Measurements from ENCODE around the gene C6orf89.
"Not testable (repeated sequence)": the region's sequence is repeated elsewhere in the genome, so short reads cannot be mapped to it uniquely, and the experiment has no call there.

Gene C6orf89

DNA sequence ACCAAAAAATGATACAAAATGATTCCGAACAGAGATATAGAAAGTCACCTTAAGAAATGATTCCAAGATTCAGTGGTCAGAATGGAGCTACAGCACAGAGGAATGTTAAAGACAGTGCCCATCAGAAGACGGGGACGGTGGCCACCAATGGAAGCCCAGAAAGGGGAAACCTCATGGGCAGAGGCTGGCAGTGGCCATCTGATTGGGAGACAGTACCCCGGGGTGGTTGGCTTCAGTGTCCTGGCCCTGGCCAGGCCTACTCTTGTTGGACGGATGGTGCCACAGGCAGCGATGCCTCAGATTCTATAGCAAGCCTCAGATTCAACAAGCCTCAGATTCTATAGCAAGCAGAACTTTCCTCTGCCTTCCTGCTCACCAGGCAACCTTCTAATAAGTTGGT is 52.1 kb downstream of the C6orf89 start:
- DNase-seq (ENCODE audit: low read depth in 1 of 2, low spot score in 1 of 2): no peak
- Histone ChIP-seq H3K27me3 (ENCODE audit: insufficient read depth, poor library complexity, severe bottlenecking) (peaks cover 4% of the 10 kb centered on the region), H3K4me3 (replicated peaks; ENCODE audit: insufficient read depth, low read length) (no peak overlapping the region), H3K27ac (replicated peaks) (no peak overlapping the region)
- TF ChIP-seq, protein P1, sequence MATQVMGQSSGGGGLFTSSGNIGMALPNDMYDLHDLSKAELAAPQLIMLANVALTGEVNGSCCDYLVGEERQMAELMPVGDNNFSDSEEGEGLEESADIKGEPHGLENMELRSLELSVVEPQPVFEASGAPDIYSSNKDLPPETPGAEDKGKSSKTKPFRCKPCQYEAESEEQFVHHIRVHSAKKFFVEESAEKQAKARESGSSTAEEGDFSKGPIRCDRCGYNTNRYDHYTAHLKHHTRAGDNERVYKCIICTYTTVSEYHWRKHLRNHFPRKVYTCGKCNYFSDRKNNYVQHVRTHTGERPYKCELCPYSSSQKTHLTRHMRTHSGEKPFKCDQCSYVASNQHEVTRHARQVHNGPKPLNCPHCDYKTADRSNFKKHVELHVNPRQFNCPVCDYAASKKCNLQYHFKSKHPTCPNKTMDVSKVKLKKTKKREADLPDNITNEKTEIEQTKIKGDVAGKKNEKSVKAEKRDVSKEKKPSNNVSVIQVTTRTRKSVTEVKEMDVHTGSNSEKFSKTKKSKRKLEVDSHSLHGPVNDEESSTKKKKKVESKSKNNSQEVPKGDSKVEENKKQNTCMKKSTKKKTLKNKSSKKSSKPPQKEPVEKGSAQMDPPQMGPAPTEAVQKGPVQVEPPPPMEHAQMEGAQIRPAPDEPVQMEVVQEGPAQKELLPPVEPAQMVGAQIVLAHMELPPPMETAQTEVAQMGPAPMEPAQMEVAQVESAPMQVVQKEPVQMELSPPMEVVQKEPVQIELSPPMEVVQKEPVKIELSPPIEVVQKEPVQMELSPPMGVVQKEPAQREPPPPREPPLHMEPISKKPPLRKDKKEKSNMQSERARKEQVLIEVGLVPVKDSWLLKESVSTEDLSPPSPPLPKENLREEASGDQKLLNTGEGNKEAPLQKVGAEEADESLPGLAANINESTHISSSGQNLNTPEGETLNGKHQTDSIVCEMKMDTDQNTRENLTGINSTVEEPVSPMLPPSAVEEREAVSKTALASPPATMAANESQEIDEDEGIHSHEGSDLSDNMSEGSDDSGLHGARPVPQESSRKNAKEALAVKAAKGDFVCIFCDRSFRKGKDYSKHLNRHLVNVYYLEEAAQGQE (IDR thresholded peaks at IDR 0.05; ENCODE audit: insufficient replicate concordance, low read depth): no peak
- TF ChIP-seq SPI1 (IDR thresholded peaks at IDR 0.05; ENCODE audit: borderline replicate concordance, low read depth) (no peak), POLR2AphosphoS5 (IDR thresholded peaks at IDR 0.05; ENCODE audit: low read depth) (no peak), GABPA (IDR thresholded peaks at IDR 0.05; ENCODE audit: low read depth) (no peak)
- TF ChIP-seq, protein P2, sequence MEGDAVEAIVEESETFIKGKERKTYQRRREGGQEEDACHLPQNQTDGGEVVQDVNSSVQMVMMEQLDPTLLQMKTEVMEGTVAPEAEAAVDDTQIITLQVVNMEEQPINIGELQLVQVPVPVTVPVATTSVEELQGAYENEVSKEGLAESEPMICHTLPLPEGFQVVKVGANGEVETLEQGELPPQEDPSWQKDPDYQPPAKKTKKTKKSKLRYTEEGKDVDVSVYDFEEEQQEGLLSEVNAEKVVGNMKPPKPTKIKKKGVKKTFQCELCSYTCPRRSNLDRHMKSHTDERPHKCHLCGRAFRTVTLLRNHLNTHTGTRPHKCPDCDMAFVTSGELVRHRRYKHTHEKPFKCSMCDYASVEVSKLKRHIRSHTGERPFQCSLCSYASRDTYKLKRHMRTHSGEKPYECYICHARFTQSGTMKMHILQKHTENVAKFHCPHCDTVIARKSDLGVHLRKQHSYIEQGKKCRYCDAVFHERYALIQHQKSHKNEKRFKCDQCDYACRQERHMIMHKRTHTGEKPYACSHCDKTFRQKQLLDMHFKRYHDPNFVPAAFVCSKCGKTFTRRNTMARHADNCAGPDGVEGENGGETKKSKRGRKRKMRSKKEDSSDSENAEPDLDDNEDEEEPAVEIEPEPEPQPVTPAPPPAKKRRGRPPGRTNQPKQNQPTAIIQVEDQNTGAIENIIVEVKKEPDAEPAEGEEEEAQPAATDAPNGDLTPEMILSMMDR (IDR thresholded peaks at IDR 0.05; ENCODE audit: insufficient read depth, low read length): no peak

DNA sequence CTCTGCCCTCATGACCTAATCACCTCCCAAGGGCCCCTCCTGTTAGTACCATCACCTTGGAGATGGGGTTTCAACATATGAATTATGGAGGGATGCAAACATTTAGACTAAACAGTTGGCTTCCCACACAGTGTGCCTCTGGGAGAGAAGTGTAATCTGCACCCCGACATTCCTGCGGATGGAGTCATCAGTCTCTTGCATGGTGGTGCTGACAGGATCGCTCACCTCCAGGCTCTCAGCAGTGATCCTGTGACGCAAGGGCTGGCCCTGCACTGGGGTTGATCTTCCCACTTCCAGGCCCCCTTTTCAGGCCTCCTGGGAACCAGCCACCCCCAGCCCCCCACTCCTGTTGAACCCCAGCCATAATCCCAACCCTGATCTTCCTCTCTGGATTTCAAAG is 52.8 kb downstream of the C6orf89 start:
- DNase-seq (ENCODE audit: low read depth in 1 of 2, low spot score in 1 of 2): no peak
- TF ChIP-seq, protein P1 (IDR thresholded peaks at IDR 0.05; ENCODE audit: insufficient replicate concordance, low read depth): no peak
- TF ChIP-seq, protein P2 (IDR thresholded peaks at IDR 0.05; ENCODE audit: insufficient read depth, low read length): no peak
- TF ChIP-seq POLR2AphosphoS5 (IDR thresholded peaks at IDR 0.05; ENCODE audit: low read depth) (no peak), GABPA (IDR thresholded peaks at IDR 0.05; ENCODE audit: low read depth) (no peak), SPI1 (IDR thresholded peaks at IDR 0.05; ENCODE audit: borderline replicate concordance, low read depth) (no peak)
- H3K4me3 ChIP-seq (replicated peaks; ENCODE audit: insufficient read depth, low read length): no peak overlapping the region
- H3K27me3 ChIP-seq (ENCODE audit: insufficient read depth, poor library complexity, severe bottlenecking): peaks cover 4% of the 10 kb centered on the region
- no peak overlapping the region for H3K27ac ChIP-seq (replicated peaks)

DNA sequence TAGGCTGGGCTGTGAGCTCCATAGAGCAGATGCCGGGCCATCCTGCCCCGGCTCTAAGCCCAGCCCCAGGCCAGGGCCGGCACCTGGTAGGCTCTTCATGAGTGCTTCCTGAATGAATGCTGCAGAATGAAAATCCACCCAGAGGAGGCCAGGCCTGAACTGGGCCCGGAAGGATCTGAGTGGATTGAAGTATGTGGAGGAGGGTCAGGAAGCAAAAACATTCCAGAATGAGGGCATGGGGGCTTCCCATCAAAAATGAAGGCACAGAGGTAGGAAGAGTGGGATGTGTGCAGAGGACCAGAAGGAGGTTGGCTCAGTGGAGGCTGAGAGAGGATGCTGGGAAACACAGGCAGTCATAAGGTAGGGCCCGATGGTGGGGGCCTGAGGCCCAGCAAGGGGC is 53.3 kb downstream of the C6orf89 start:
- not testable (repeated sequence) for DNase-seq (ENCODE audit: low read depth in 1 of 2, low spot score in 1 of 2)

DNA sequence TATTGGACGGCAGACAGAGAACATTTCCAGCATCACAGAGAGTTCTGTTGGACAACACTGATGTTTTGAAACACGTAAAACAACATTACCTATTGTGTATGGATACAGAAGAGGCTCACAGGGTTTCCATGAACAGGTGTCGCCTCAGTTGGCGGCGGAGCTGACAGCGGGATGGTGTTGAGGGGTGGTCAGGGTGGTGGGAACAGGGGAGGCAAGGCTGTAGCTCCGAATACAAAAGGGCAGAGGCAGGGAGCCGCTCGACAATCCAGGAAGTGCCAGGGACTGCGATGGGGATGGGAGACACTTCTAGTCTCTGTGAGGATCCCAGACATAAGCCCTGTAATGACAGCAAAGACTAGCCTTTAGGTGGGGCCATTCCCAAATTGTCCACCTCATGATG is 54.3 kb downstream of the C6orf89 start:
- no peak for TF ChIP-seq SPI1 (IDR thresholded peaks at IDR 0.05; ENCODE audit: borderline replicate concordance, low read depth)
- Histone ChIP-seq H3K27ac (replicated peaks) (no peak overlapping the region), H3K27me3 (ENCODE audit: insufficient read depth, poor library complexity, severe bottlenecking) (peaks cover 1% of the 10 kb centered on the region), H3K4me3 (replicated peaks; ENCODE audit: insufficient read depth, low read length) (no peak overlapping the region)
- DNase-seq (ENCODE audit: low read depth in 1 of 2, low spot score in 1 of 2): no peak

More for the DNA sequence above, 53.3 kb downstream of the C6orf89 start:
- not testable (repeated sequence) for H3K27me3 ChIP-seq (ENCODE audit: insufficient read depth, poor library complexity, severe bottlenecking); H3K27ac ChIP-seq (replicated peaks); H3K4me3 ChIP-seq (replicated peaks; ENCODE audit: insufficient read depth, low read length)

DNA sequence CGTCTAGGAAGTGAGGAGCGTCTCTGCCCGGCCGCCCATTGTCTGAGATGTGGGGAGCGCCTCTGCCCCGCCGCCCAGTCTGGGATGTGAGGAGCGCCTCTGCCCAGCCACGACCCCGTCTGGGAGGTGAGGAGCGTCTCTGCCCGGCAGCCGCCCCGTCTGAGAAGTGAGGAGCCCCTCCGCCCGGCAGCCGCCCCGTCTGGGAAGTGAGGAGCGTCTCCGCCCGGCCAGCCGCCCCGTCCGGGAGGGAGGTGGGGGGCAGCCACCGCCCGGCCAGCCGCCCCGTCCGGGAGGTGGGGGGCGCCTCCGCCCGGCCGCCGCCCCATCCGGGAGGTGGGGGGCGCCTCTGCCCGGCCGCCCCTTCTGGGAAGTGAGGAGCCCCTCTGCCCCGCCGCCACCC is 55.8 kb downstream of the C6orf89 start:
- not testable (repeated sequence) for H3K4me3 ChIP-seq (replicated peaks; ENCODE audit: insufficient read depth, low read length); H3K27me3 ChIP-seq (ENCODE audit: insufficient read depth, poor library complexity, severe bottlenecking); DNase-seq (ENCODE audit: low read depth in 1 of 2, low spot score in 1 of 2); H3K27ac ChIP-seq (replicated peaks)

DNA sequence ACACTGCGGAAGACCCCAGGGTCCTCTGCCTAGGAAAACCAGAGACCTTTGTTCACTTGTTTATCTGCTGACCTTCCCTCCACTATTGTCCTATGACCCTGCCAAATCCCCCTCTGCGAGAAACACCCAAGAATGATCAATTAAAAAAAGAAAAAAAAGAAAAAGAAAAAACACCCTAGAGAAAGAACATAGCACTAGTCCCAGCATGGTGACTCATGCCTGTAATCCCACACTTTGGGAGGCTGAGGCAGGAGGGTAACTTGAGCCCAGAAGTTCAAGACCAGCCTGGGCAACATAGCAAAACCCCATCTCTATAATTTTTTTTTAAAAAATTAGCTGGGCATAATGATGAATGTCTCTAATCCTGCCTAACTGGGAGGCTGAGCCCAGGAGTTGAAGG is 56.6 kb downstream of the C6orf89 start:
- H3K4me3 ChIP-seq (replicated peaks; ENCODE audit: insufficient read depth, low read length); H3K27me3 ChIP-seq (ENCODE audit: insufficient read depth, poor library complexity, severe bottlenecking); H3K27ac ChIP-seq (replicated peaks); DNase-seq (ENCODE audit: low read depth in 1 of 2, low spot score in 1 of 2): not testable (repeated sequence)

Measured in HL-60 (cell line).